HepG2 (cell line): ENCODE measurements around the gene SLC2A2. TPM values are rescaled to one million over a fixed set of nuclear protein-coding genes. Genes with fewer than 3 reads are reported as not detected.
A peak's percentile ranks its signal among the peaks of the same experiment; 100 is the strongest.

Experiments used
- ARNTL ChIP-seq: sonication (generic); formaldehyde crosslinking; IDR thresholded peaks from 2 replicates; pipeline ENCODE4 v1.4.0; 2020; ENCODE audit warnings: mild to moderate bottlenecking, missing genetic modification reagents
- ATF7-NPFF ChIP-seq: sonication (generic); formaldehyde crosslinking; IDR thresholded peaks from 2 replicates; pipeline ENCODE4 v1.8.1; 2023; ENCODE audit warnings: mild to moderate bottlenecking, low read depth, missing genetic modification reagents, moderate library complexity
- CHD2 ChIP-seq: IDR thresholded peaks from 2 replicates; pipeline ENCODE4 v1.6.1; 2011; ENCODE audit warnings: low read depth, low read length, improper control_type of control experiment
- CREB3 ChIP-seq: sonication (generic); formaldehyde crosslinking; IDR thresholded peaks from 2 replicates; pipeline ENCODE4 v1.5.0; 2020; ENCODE audit warnings: missing genetic modification reagents
- EEA1 ChIP-seq: sonication (generic); formaldehyde crosslinking; IDR thresholded peaks from 2 replicates; pipeline ENCODE4 v1.5.1; 2020; ENCODE audit warnings: mild to moderate bottlenecking, missing genetic modification reagents, borderline replicate concordance
- ETS1 ChIP-seq: sonication (generic); formaldehyde crosslinking; IDR thresholded peaks from 2 replicates; pipeline ENCODE4 v1.4.0; 2020; ENCODE audit warnings: missing genetic modification reagents
- FIP1L1 ChIP-seq: fragments of 200-400 bp; formaldehyde crosslinking; IDR thresholded peaks from 2 replicates; pipeline ENCODE4 v1.6.1; 2018; ENCODE audit warnings: low read depth, mild to moderate bottlenecking, low read length, moderate library complexity, borderline replicate concordance; ENCODE audit not compliant: insufficient read depth
- HMG20B ChIP-seq: conservative IDR thresholded peaks from 2 replicates; pipeline ENCODE4 v1.6.1; 2016; ENCODE audit warnings: missing genetic modification reagents, missing compliant biosample characterization
- HOXD1 ChIP-seq: sonication (generic); formaldehyde crosslinking; IDR thresholded peaks from 2 replicates; pipeline ENCODE4 v1.5.0; 2020; ENCODE audit warnings: missing genetic modification reagents
- JDP2 ChIP-seq: sonication (generic); formaldehyde crosslinking; IDR thresholded peaks from 2 replicates; pipeline ENCODE4 v1.8.1; 2022; ENCODE audit warnings: missing genetic modification reagents, borderline replicate concordance
- LCORL ChIP-seq, 2 experiments: fragments of 450-650 bp in 1 of 2; sonication (generic) in 1 of 2; formaldehyde crosslinking in 1 of 2; IDR thresholded peaks; 2 replicates each; pipeline versions ENCODE4 v1.5.0 to v1.6.1; 2017 to 2020; ENCODE audit warnings: antibody characterized with exemption in 1 of 2, missing genetic modification reagents in 1 of 2
- MIER2 ChIP-seq: IDR thresholded peaks from 2 replicates; pipeline ENCODE4 v1.6.1; 2016; ENCODE audit warnings: missing biosample characterization, missing genetic modification reagents
- MLX ChIP-seq: IDR thresholded peaks from 2 replicates; pipeline ENCODE4 v1.6.1; 2016
- SP5 ChIP-seq: IDR thresholded peaks from 2 replicates; pipeline ENCODE4 v1.6.1; 2016; ENCODE audit warnings: low read depth, borderline replicate concordance
- THAP11 ChIP-seq: IDR thresholded peaks from 2 replicates; pipeline ENCODE4 v1.6.1; 2016; ENCODE audit warnings: missing biosample characterization, missing genetic modification reagents
- TOE1 ChIP-seq: sonication (generic); formaldehyde crosslinking; IDR thresholded peaks from 2 replicates; pipeline ENCODE4 v1.4.0; 2020; ENCODE audit warnings: mild to moderate bottlenecking, missing genetic modification reagents
- ZFP36L1 ChIP-seq: sonication (generic); formaldehyde crosslinking; IDR thresholded peaks from 2 replicates; pipeline ENCODE4 v1.8.0; 2022; ENCODE audit warnings: mild to moderate bottlenecking, missing genetic modification reagents, moderate library complexity
- ZNF205 ChIP-seq: IDR thresholded peaks from 2 replicates; pipeline ENCODE4 v1.6.1; 2018; ENCODE audit warnings: missing biosample characterization, missing genetic modification reagents
- ZNF224 ChIP-seq: sonication (generic); formaldehyde crosslinking; IDR thresholded peaks from 2 replicates; pipeline ENCODE4 v1.5.0; 2020; ENCODE audit warnings: mild to moderate bottlenecking, missing genetic modification reagents
- ZNF264 ChIP-seq: sonication (generic); formaldehyde crosslinking; IDR thresholded peaks from 2 replicates; pipeline ENCODE4 v1.4.0; 2020; ENCODE audit warnings: missing genetic modification reagents
- ZNF468 ChIP-seq: sonication (generic); formaldehyde crosslinking; IDR thresholded peaks from 2 replicates; pipeline ENCODE4 v1.8.0; 2022; ENCODE audit warnings: mild to moderate bottlenecking, moderate library complexity, missing genetic modification reagents
- ZNF574 ChIP-seq: sonication (generic); formaldehyde crosslinking; IDR thresholded peaks from 2 replicates; pipeline ENCODE4 v1.4.0; 2020; ENCODE audit warnings: missing genetic modification reagents
- ZSCAN30 ChIP-seq: sonication (generic); formaldehyde crosslinking; IDR thresholded peaks from 2 replicates; pipeline ENCODE4 v1.5.0; 2020; ENCODE audit warnings: mild to moderate bottlenecking, missing genetic modification reagents
- ZZZ3 ChIP-seq: sonication (generic); formaldehyde crosslinking; IDR thresholded peaks from 2 replicates; pipeline ENCODE4 v1.4.0; 2020; ENCODE audit warnings: missing genetic modification reagents, mild to moderate bottlenecking, borderline replicate concordance
- polyA plus RNA-seq, 8 experiments: library from polyadenylated mRNA; depleted of rRNA in 3 of 8; stranded (reverse) in 7 of 8; unstranded in 1 of 8; fragments of >200 nt; fragmentation: Illumina TruSeq in 4 of 8; extraction: Trizol in 4 of 8; gene quantifications; 2 replicates each; pipeline versions ENCODE4 v1.2.1 to v1.2.3, GENCODE V29; 2011 to 2016; ENCODE audit warnings: low read depth in 4 of 8, missing spikeins in 1 of 8, mixed read lengths in 1 of 8; ENCODE audit not compliant: insufficient read depth in 1 of 8
- total RNA-seq, 5 experiments: library from RNA; depleted of rRNA; stranded (reverse); fragments of >200 nt; fragmentation: Illumina TruSeq; extraction: Trizol; gene quantifications; 2 replicates each; pipeline ENCODE4 v1.2.3, GENCODE V29; 2016; ENCODE audit warnings: low read depth in 1 of 5
- TF ChIP-seq, protein P1 (sequence below): fragments of 450-650 bp; IDR thresholded peaks from 2 replicates; pipeline ENCODE4 v1.6.1; 2016

Gene SLC2A2
- total and polyA plus RNA-seq, 2 of the 13 experiments (the other 11 are each of a cell fraction or from before 2014, with no cell fraction given): 19.5 to 23.2 TPM

- no peak for TF ChIP-seq CHD2
- TF ChIP-seq TOE1 (CRISPR knock-in tag): no peak
- peak; percentile 61; the same call in 1 of the 2 replicates for TF ChIP-seq HMG20B (CRISPR knock-in tag)
- peak; percentile 71 for TF ChIP-seq ARNTL (CRISPR knock-in tag)
- no peak; the same call in 1 of the 2 replicates for TF ChIP-seq JDP2
- peak; percentile 83 for TF ChIP-seq SP5 (CRISPR knock-in tag)
- peak; percentile 88 for TF ChIP-seq ZNF205
- TF ChIP-seq ZFP36L1 (CRISPR knock-in tag): no peak
- no peak for TF ChIP-seq ZSCAN30 (CRISPR knock-in tag)
- no peak for TF ChIP-seq EEA1 (CRISPR knock-in tag)
- TF ChIP-seq ZNF574 (CRISPR knock-in tag): no peak
- no peak for TF ChIP-seq ZZZ3 (CRISPR knock-in tag)
- TF ChIP-seq MLX (CRISPR knock-in tag): peak; percentile 70
- no peak for TF ChIP-seq ZNF468
- peak; percentile 70 for TF ChIP-seq ZNF264 (CRISPR knock-in tag)
- TF ChIP-seq ETS1 (CRISPR knock-in tag): no peak
- TF ChIP-seq FIP1L1: no peak
- TF ChIP-seq THAP11: peak; percentile 29; the same call in 1 of the 2 replicates
- TF ChIP-seq MIER2 (CRISPR knock-in tag): 0 out of 2 replicates have a peak, but pooled peaks have one; percentile 45
- TF ChIP-seq ZNF224 (CRISPR knock-in tag): no peak
- no peak for TF ChIP-seq CREB3 (CRISPR knock-in tag)
- no peak for TF ChIP-seq ATF7-NPFF (CRISPR knock-in tag)
- TF ChIP-seq LCORL (IDR thresholded peaks at IDR 0.05): no peak
- 0 out of 2 replicates have a peak, but pooled peaks have one; percentile 61 for TF ChIP-seq LCORL (CRISPR knock-in tag; IDR thresholded peaks at IDR 0.05)
- peak; percentile 83 for TF ChIP-seq HOXD1 (CRISPR knock-in tag)
- TF ChIP-seq, protein P1, sequence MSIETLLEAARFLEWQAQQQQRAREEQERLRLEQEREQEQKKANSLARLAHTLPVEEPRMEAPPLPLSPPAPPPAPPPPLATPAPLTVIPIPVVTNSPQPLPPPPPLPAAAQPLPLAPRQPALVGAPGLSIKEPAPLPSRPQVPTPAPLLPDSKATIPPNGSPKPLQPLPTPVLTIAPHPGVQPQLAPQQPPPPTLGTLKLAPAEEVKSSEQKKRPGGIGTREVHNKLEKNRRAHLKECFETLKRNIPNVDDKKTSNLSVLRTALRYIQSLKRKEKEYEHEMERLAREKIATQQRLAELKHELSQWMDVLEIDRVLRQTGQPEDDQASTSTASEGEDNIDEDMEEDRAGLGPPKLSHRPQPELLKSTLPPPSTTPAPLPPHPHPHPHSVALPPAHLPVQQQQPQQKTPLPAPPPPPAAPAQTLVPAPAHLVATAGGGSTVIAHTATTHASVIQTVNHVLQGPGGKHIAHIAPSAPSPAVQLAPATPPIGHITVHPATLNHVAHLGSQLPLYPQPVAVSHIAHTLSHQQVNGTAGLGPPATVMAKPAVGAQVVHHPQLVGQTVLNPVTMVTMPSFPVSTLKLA: no peak
These were observed 25.1 kb downstream of the SLC2A2 start (continued) for GRCh38 chr3:171001250-171001893.
